GM03348 (cell line): ENCODE results near the gene AOX1.
"Not testable (repeated sequence)": the region's sequence is repeated elsewhere in the genome, so short reads cannot be mapped to it uniquely, and the experiment has no call there.

Experiments used
- DNase-seq: peaks from one replicate; pipeline ENCODE4 v3.0.0; 2012; ENCODE audit warnings: low spot score

AOX1 gene

GRCh38 chr2:200602584-200602983 lies 16.8 kb downstream of the AOX1 start:
- no peak for DNase-seq

GRCh38 chr2:200603972-200604371 lies 18.2 kb downstream of the AOX1 start:
- DNase-seq, result peak; percentile 53

GRCh38 chr2:200604571-200605255 lies 18.9 kb downstream of the AOX1 start:
- DNase-seq, result no peak

GRCh38 chr2:200608341-200609027 lies 22.7 kb downstream of the AOX1 start:
- no peak for DNase-seq

GRCh38 chr2:200609028-200609614 lies 23.3 kb downstream of the AOX1 start:
- DNase-seq, result peak; percentile 87

GRCh38 chr2:200610217-200610616 lies 24.4 kb downstream of the AOX1 start:
- DNase-seq, result not testable (repeated sequence)

- no peak for DNase-seq
These were observed 27.9 kb downstream of the AOX1 start for GRCh38 chr2:200613692-200614091.

- DNase-seq, result no peak
These were observed 28.4 kb downstream of the AOX1 start for GRCh38 chr2:200614249-200614648.

GRCh38 chr2:200615247-200615646 lies 29.4 kb downstream of the AOX1 start:
- DNase-seq, result peak; percentile 67

GRCh38 chr2:200616193-200616592 lies 30.4 kb downstream of the AOX1 start:
- no peak for DNase-seq

GRCh38 chr2:200616656-200617055 lies 30.8 kb downstream of the AOX1 start:
- DNase-seq, result no peak

GRCh38 chr2:200617156-200618053 lies 31.6 kb downstream of the AOX1 start:
- DNase-seq, result peak; percentile 35

GRCh38 chr2:200618054-200618419 lies 32.2 kb downstream of the AOX1 start:
- DNase-seq, result no peak

GRCh38 chr2:200618590-200619021 lies 32.8 kb downstream of the AOX1 start:
- peak; percentile 52 for DNase-seq

GRCh38 chr2:200619279-200619678 lies 33.5 kb downstream of the AOX1 start:
- no peak for DNase-seq

GRCh38 chr2:200620606-200621390 lies 35.0 kb downstream of the AOX1 start:
- no peak for DNase-seq

GRCh38 chr2:200622106-200622505 lies 36.3 kb downstream of the AOX1 start:
- no peak for DNase-seq

- DNase-seq, result no peak
These were observed 38.2 kb downstream of the AOX1 start for GRCh38 chr2:200624026-200624425.

- peak; percentile 35 for DNase-seq
These were observed 38.8 kb downstream of the AOX1 start for GRCh38 chr2:200624658-200625057.

- DNase-seq, result no peak
These were observed 39.5 kb downstream of the AOX1 start for GRCh38 chr2:200625282-200625681.

- no peak for DNase-seq
These were observed 40.1 kb downstream of the AOX1 start for GRCh38 chr2:200625958-200626363.
